Smooth muscle cell (in vitro differentiated cells): ENCODE measurements around the gene FXYD3. TPM values are rescaled to one million over a fixed set of nuclear protein-coding genes. Genes with fewer than 3 reads are reported as not detected.
A peak's percentile ranks its signal among the peaks of the same experiment; 100 is the strongest.
"Not testable (repeated sequence)": the region's sequence is repeated elsewhere in the genome, so short reads cannot be mapped to it uniquely, and the experiment has no call there.

Source experiments
- DNase-seq: peaks from one replicate; lab custom pipeline; 2025; ENCODE audit not compliant: unreplicated experiment; lab: John Stamatoyannopoulos, UW
- H2AFZ ChIP-seq: fragments of 200-600 bp; sonication (generic); 2 replicates; pipeline ENCODE4 v1.6.0; 2016; ENCODE audit warnings: antibody characterized with exemption, low read depth, mild to moderate bottlenecking
- H3F3A ChIP-seq: fragments of 200-600 bp; sonication (generic); 2 replicates; pipeline ENCODE4 v1.6.0; 2017; ENCODE audit warnings: antibody characterized with exemption, low read depth
- H3K27ac ChIP-seq: fragments of 200-600 bp; sonication (generic); 2 replicates; pipeline ENCODE4 v1.5.1; 2016; ENCODE audit warnings: low read depth, mild to moderate bottlenecking
- H3K27me3 ChIP-seq: fragments of 200-600 bp; sonication (generic); 2 replicates; pipeline ENCODE4 v1.6.1; 2016; ENCODE audit warnings: low read depth, mild to moderate bottlenecking
- H3K36me3 ChIP-seq: fragments of 200-600 bp; sonication (generic); 2 replicates; pipeline ENCODE4 v1.5.1; 2016; ENCODE audit warnings: low read depth
- H3K4me1 ChIP-seq: fragments of 200-600 bp; sonication (generic); 2 replicates; pipeline ENCODE4 v1.5.1; 2016; ENCODE audit warnings: low read depth
- H3K4me2 ChIP-seq: fragments of 200-600 bp; sonication (generic); 2 replicates; pipeline ENCODE4 v1.6.0; 2016; ENCODE audit warnings: mild to moderate bottlenecking
- H3K4me3 ChIP-seq: fragments of 200-600 bp; sonication (generic); 2 replicates; pipeline ENCODE4 v1.5.1; 2016; ENCODE audit warnings: mild to moderate bottlenecking
- H3K79me2 ChIP-seq: fragments of 200-600 bp; sonication (generic); 2 replicates; pipeline ENCODE4 v1.6.0; 2016; ENCODE audit warnings: low read depth, mild to moderate bottlenecking
- H3K9ac ChIP-seq: fragments of 200-600 bp; sonication (generic); 2 replicates; pipeline ENCODE4 v1.6.0; 2016; ENCODE audit warnings: low read depth
- H3K9me3 ChIP-seq: fragments of 200-600 bp; sonication (generic); replicated peaks from 2 replicates; pipeline ENCODE4 v1.5.1; 2016; ENCODE audit warnings: low read depth
- H4K20me1 ChIP-seq: fragments of 200-600 bp; sonication (generic); 2 replicates; pipeline ENCODE4 v1.6.0; 2016; ENCODE audit warnings: low read depth
- whole genome bisulfite sequencing: methylation state at CpG from one replicate; pipeline ENCODE4 v1.1.7; 2016; ENCODE audit warnings: low lambda C conversion rate; 5-methylcytosine and 5-hydroxymethylcytosine counted together
- polyA plus RNA-seq: library from polyadenylated mRNA; unstranded; fragments of >200 nt; fragmentation: Nextera tagmentation; extraction: Ambion mirVana; gene quantifications from 2 replicates; pipeline ENCODE4 v1.2.1, GENCODE V29; 2016
- total RNA-seq: library from RNA; depleted of rRNA; stranded (reverse); fragments of >200 nt; gene quantifications from 2 replicates; pipeline ENCODE4 v1.2.3, GENCODE V29; 2014
- TF ChIP-seq, protein P1 (sequence below): fragments of 200-600 bp; sonication (generic); IDR thresholded peaks from 2 replicates; pipeline ENCODE4 v1.5.1; 2017; ENCODE audit warnings: borderline replicate concordance, mild to moderate bottlenecking, antibody characterized with exemption; ENCODE audit not compliant: insufficient read depth, poor library complexity, severe bottlenecking

Gene FXYD3
- total and polyA plus RNA-seq, 2 experiments from 2014 or later: 23.0 to 37.0 TPM

DNA sequence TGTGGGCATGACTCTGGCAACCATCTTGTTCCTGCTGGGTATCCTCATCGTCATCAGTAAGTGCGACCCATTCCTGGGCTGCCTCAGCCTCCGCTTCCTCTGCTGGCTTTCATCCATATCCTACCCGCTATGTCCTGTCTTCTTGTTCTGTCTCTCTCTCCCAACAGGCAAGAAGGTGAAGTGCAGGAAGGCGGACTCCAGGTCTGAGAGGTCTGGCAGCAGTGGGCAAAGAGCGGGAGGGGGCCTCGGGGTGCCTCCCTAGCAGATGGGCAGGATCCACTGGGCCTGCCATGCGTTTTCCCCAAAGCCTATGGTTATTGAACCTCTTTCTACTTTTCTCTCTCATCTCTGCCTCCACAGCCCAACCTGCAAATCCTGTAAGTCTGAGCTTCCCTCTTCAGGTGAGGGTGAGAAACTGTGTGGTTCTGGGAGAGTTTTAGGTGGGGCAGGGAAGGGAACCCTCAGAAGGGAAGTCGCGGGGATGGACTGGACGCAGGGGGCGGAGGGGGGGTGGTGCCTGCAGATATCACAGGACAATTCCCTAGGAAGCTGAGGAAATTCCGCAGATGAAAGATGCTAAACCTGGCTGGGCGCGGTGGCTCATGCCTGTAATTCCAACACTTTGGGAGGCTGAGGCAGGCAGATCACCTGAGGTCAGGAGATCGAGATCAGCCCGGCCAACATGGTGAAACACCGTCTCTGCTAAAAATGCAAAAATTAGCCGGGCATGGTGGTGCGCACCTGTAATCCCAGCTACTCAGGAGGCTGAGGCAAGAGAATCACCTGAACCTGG, 35.8 kb downstream of the FXYD3 start:
- DNase-seq: no peak
- Histone ChIP-seq H3K27ac (no peak overlapping the region), H3K4me2 (no peak overlapping the region), H2AFZ (no peak overlapping the region), H3K9me3 (no peaks in the 10 kb centered on the region), H3K9ac (no peak overlapping the region), H3K4me1 (peaks cover 5% of the 10 kb centered on the region), H3K36me3 (no peaks in the 10 kb centered on the region), H3K27me3 (no peaks in the 10 kb centered on the region), H3K4me3 (no peak overlapping the region), H4K20me1 (no peaks in the 10 kb centered on the region), H3K79me2 (no peaks in the 10 kb centered on the region), H3F3A (no peaks in the 10 kb centered on the region)
- TF ChIP-seq, protein P1, sequence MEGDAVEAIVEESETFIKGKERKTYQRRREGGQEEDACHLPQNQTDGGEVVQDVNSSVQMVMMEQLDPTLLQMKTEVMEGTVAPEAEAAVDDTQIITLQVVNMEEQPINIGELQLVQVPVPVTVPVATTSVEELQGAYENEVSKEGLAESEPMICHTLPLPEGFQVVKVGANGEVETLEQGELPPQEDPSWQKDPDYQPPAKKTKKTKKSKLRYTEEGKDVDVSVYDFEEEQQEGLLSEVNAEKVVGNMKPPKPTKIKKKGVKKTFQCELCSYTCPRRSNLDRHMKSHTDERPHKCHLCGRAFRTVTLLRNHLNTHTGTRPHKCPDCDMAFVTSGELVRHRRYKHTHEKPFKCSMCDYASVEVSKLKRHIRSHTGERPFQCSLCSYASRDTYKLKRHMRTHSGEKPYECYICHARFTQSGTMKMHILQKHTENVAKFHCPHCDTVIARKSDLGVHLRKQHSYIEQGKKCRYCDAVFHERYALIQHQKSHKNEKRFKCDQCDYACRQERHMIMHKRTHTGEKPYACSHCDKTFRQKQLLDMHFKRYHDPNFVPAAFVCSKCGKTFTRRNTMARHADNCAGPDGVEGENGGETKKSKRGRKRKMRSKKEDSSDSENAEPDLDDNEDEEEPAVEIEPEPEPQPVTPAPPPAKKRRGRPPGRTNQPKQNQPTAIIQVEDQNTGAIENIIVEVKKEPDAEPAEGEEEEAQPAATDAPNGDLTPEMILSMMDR: no peak
- 87% methylated on average over 18 of the region's 20 CpGs for WGBS

DNA sequence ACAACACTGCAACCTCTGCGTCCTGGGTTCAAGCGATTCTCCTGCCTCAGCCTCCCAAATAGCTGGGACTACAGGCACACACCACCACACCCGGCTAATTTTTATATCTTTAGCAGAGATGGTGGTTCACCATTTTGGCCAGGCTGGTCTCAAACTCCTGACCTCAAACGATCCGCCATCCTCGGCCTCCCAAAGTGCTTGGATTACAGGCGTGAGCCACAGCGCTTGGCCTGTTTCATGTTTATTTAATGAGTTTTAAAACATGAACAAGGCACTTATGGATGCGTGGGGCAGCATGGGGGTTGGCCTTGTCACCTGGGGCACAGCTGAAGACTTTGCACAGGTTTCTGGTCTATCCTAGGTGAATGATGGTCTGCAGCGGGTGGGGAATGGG, 37.5 kb downstream of the FXYD3 start:
- not testable (repeated sequence) for H3K4me1 ChIP-seq, H2AFZ ChIP-seq, H3K4me3 ChIP-seq, H3F3A ChIP-seq, H3K36me3 ChIP-seq, H4K20me1 ChIP-seq, H3K4me2 ChIP-seq, H3K27me3 ChIP-seq, H3K27ac ChIP-seq, H3K79me2 ChIP-seq, H3K9ac ChIP-seq, DNase-seq, H3K9me3 ChIP-seq
- WGBS: 83% methylated on average over 10 of the region's 10 CpGs

DNA sequence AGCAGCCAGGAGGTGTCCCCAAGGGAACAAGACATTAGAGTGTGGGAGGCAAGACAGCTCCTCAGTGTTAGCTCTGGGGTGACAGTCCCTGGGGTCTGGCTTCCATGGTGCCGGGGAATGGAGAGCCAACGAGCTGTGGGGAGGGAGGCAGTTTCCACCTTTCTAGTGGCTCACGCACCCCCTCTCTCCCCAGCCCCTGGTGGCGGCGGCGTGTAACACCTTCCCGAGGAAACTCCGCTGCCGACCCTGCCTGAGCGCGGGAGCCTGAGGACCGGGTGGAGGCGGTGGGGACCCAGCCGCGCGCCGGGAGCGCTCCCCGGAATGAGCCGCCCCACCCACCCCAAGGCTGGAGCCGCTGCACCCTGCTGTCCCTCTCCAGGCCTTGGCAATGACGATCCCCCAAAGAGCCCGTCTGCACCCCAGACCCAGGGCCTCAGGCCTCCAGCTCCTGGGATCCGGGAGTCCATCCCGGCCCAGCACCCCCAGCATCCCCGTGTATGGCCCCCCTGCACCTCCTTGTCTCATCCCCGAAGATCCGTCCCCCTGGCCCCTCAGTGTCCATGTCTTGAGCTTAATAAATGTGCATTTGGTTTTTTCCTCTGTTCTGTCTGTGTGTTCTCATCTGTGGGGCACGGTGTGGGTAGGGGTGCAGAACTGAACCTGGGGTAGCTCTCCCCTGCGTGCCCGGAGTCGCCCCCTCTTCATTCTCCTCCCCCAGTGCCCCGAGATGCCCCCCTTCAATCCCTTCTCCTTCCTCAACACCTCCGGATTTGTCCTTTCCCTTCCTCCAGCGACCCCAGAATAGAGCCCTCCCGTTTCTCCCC, 38.3 kb downstream of the FXYD3 start:
- WGBS: 3% methylated on average over 11 of the region's 36 CpGs

More for the DNA sequence above, 38.3 kb downstream of the FXYD3 start:
- no peaks in the 10 kb centered on the region for H3F3A ChIP-seq
- TF ChIP-seq, protein P1: peak; percentile 58
- peak overlapping the region; percentile 91 for H2AFZ ChIP-seq
- H3K27me3 ChIP-seq: no peaks in the 10 kb centered on the region
- no peaks in the 10 kb centered on the region for H3K36me3 ChIP-seq
- H3K27ac ChIP-seq: no peak overlapping the region
- peaks cover 5% of the 10 kb centered on the region for H3K4me1 ChIP-seq
- no peaks in the 10 kb centered on the region for H3K9me3 ChIP-seq
- H3K9ac ChIP-seq: peak overlapping the region; percentile 86
- H4K20me1 ChIP-seq: no peaks in the 10 kb centered on the region
- DNase-seq: peak; percentile 20
- no peaks in the 10 kb centered on the region for H3K79me2 ChIP-seq
- peak overlapping the region; percentile 97 for H3K4me2 ChIP-seq
- peak overlapping the region; percentile 75 for H3K4me3 ChIP-seq
